ENCODE data around the gene TMUB1.

- TF ChIP-seq, protein P1, sequence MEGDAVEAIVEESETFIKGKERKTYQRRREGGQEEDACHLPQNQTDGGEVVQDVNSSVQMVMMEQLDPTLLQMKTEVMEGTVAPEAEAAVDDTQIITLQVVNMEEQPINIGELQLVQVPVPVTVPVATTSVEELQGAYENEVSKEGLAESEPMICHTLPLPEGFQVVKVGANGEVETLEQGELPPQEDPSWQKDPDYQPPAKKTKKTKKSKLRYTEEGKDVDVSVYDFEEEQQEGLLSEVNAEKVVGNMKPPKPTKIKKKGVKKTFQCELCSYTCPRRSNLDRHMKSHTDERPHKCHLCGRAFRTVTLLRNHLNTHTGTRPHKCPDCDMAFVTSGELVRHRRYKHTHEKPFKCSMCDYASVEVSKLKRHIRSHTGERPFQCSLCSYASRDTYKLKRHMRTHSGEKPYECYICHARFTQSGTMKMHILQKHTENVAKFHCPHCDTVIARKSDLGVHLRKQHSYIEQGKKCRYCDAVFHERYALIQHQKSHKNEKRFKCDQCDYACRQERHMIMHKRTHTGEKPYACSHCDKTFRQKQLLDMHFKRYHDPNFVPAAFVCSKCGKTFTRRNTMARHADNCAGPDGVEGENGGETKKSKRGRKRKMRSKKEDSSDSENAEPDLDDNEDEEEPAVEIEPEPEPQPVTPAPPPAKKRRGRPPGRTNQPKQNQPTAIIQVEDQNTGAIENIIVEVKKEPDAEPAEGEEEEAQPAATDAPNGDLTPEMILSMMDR (IDR thresholded peaks at IDR 0.05; ENCODE audit: low read length), result no peak
- TF ChIP-seq EZH2 (optimal IDR thresholded peaks at IDR 0.05; ENCODE audit: low read depth, low read length) (no peak), EZH2phosphoT487 (IDR thresholded peaks at IDR 0.05; ENCODE audit: low read length) (no peak)
These were observed 46.0 kb upstream of the TMUB1 start for GRCh38 chr7:151129117-151129959.

All from MM.1S (cell line).